LNCAP (cell line): ENCODE data around the gene TFAP2B.

Source experiments
- TF ChIP-seq, protein P1 (sequence below): fragments of 450-650 bp; IDR thresholded peaks from 2 replicates; pipeline ENCODE4 v1.5.1; 2017; ENCODE audit warnings: mild to moderate bottlenecking

TFAP2B gene

DNA sequence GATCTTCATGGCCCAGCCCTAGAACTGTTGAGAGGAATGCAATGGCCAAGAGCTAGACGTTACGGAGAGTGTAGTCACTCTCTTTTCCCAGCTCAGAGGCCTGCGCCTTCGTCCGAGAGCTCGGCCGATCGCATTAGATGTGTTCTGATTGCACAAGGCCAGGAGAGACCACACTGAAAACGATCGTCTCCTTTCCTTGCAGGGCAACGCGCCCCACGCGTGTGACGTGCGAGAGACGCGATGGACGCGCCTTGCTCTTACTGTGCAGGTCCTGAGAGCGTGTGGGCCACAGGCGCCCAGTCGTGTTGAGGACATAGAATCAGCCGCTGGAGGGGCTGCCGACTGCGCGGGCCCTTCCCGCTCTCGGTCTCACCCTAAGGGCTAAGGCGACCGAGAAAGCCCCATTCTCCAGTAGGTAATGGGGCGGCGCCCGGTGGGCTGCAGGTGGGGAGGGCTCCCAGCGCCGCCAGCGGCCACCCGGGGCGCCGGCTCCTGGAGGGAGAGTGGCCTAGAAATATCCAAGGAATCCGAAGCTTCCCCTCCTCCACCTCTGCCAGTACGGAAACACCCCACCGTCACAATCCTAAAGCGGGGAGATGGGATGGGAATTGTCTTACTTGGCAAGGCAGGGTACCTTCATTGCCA, 26.9 kb downstream of the TFAP2B start:
- TF ChIP-seq, protein P1, sequence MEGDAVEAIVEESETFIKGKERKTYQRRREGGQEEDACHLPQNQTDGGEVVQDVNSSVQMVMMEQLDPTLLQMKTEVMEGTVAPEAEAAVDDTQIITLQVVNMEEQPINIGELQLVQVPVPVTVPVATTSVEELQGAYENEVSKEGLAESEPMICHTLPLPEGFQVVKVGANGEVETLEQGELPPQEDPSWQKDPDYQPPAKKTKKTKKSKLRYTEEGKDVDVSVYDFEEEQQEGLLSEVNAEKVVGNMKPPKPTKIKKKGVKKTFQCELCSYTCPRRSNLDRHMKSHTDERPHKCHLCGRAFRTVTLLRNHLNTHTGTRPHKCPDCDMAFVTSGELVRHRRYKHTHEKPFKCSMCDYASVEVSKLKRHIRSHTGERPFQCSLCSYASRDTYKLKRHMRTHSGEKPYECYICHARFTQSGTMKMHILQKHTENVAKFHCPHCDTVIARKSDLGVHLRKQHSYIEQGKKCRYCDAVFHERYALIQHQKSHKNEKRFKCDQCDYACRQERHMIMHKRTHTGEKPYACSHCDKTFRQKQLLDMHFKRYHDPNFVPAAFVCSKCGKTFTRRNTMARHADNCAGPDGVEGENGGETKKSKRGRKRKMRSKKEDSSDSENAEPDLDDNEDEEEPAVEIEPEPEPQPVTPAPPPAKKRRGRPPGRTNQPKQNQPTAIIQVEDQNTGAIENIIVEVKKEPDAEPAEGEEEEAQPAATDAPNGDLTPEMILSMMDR: no peak

GRCh38 chr6:50846144-50846851, 27.6 kb downstream of the TFAP2B start:
- TF ChIP-seq, protein P1: no peak

DNA sequence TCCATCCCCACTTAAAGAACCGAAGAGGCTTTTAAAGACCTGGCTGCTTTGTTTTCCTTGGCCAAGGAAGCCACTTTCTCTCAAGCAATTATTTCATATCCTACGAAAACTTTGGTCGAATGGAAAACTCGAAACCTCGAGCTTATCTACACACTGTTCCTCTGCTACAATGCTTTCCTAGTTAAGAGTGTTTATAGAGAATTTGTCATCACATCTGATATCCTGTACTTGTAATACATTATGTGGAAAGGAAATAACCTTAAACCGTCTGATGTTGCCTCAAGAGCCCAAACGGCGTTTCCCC, 28.1 kb downstream of the TFAP2B start:
- TF ChIP-seq, protein P1: no peak

GRCh38 chr6:50847890-50848594, 29.4 kb downstream of the TFAP2B start:
- TF ChIP-seq, protein P1: no peak

DNA sequence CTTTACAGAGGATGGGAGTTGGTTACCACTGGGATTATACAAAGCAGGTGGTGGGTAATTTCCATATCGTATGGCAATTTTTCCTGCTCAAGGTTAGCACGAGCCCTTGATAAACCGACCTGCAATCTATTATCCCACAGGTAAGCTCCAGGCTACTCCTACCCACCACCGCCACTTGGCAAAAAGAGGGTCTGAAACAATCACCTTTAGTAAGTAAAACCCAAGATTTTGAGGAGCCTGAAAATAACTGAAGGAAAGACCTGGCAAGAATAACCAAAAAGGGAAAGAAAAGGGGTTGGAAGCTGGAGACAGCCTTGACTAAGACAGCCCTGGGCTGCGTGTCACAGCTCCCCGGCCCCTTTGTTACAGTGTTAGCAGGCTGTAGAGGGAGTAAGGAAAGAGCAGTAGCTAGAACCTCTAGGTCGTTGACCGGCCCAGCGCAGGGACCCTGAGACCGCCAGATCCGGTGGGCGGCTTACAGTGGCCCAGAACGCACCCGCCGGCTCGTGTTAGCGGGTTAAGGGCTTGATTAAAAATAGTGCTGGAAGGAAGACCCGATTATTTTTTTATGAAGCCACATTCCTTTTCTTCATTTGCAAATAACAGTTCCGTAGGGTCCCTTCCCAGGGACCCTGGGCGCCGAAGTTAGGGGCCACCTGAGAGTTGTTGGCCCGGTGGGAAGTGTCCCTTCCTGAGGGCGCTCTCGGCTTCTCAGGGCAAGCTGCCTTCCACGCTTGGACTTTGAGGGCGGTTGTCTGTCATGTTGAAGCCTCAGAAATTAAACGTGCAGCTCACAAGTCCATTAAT, 30.5 kb downstream of the TFAP2B start:
- TF ChIP-seq, protein P1: no peak

DNA sequence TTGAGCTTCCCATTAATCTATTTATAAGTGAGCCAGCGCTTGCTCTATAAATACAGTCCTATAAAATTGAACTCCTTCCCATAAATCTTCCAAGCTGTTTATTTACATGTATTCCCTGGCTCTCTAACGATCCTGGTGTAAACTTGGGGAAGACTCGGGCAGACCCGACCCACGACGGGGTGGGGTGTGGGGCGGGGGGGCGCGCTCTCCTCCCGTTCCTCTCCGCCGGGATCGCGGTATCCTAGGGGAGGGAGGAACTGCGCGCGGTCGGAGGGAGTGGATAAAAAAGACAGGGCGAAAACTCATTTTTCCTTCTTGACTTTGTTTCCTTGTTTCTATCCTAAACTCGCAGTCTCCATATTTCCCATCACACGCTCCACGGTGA, 31.1 kb downstream of the TFAP2B start:
- TF ChIP-seq, protein P1: no peak

DNA sequence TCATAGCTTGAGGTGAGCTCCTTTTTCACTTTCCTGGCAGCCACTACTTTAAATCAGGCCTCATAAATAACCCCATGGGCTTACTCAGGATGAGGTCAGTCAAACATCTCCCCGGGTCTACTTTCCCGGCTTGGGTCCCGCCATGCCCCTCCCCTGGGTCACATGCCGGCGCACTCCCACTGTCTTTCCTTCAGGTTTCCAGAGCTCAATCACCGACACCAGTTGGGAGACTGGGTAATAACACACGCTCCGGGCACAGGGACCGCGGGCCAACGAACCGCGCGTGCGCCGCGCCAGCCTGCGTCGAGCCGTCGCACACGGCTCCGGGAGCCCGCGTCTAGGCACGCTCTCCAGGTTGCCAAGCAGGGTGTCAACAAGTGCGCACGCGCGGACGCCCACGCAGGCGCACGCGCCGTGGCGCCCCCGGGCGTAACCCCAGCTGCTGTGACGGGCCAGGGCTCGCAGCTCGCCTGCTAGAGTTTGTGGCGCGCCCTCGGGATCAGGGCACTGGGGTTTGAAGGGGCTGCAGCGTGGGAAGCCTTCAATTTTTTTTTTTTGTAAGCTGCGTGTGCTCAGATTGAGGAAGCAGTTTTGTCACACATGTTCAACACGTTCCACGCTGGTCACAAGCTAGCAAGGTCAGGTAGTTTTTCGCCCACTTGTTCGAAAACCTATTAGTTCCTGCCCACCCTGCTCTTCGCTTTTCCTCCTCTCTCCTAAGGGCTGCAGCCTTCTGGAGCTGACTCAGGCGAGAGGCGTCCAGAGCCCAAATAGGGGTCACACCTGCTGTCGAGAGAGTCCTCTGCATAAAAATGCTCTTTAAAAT, 31.8 kb downstream of the TFAP2B start:
- TF ChIP-seq, protein P1: no peak
